ENCODE measurements around the gene NDUFB8. TPM values are rescaled to one million over a fixed set of nuclear protein-coding genes. Genes with fewer than 3 reads are reported as not detected.

Gene NDUFB8
- total and polyA plus RNA-seq, 2 donors (not counting 3 experiments of a cell fraction or from before 2014, with no cell fraction given), result 193 to 526 TPM

DNA sequence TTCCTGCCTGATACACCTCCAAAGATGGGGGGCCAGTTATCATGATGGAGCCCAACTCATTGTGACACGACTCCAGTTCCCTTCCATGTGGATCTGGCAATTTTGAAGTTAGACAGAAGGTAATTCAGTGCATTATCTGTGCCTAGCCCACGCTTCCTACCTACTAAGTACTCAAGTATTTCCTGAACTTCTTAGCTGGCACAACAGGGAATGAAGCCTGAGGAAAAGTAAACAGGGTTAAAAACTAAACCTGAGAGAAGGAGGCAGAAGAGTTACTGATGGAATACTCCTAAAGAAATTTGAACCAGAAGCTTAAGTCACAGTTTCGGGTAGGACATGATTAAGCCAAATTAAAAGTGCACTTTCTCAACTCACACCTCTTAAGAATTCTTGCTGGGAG is 8.9 kb downstream of the NDUFB8 start:
- no peak overlapping the region for H2AFZ ChIP-seq (ENCODE audit: low read depth, low read length)
- peaks cover 31% of the 10 kb centered on the region for H3K4me1 ChIP-seq (ENCODE audit: control insufficient read depth, extremely low read depth, insufficient read depth, low read length)
- CTCF ChIA-PET, result interaction anchor here (0.6 to 4.6 kb wide), 9 partner anchors 9 to 362 kb away, joined by 3 to 14 read pairs (median 5); partner anchors contain the start of gene HIF1AN
- H3K4me2 ChIP-seq (ENCODE audit: insufficient read depth, low read length), result peak overlapping the region; percentile 35
- DNase-seq (ENCODE audit: low read depth, low spot score) (peak; percentile 57), FAIRE-seq (peak; percentile 66)
- H3K9ac ChIP-seq (replicated peaks; ENCODE audit: extremely low read depth, insufficient read depth, low read length), result no peak overlapping the region
- H3K27me3 ChIP-seq (ENCODE audit: control insufficient read depth in 2 of 2, insufficient read depth in 2 of 2, low read length in 2 of 2), result no peaks in the 10 kb centered on the region
- H3K9me3 ChIP-seq (replicated peaks; ENCODE audit: control insufficient read depth, insufficient read depth, low read length), result no peaks in the 10 kb centered on the region
- H3K79me2 ChIP-seq (ENCODE audit: control insufficient read depth, insufficient read depth, low read length), result no peaks in the 10 kb centered on the region
- no peak overlapping the region for H3K4me3 ChIP-seq (replicated peaks in 1 of 3; ENCODE audit: insufficient read depth in 1 of 3, low read depth in 1 of 3, low read length in 3 of 3)
- POLR2A ChIA-PET, result no interaction called here
- BruUV-seq (replicated peaks), result no TSS peak
- no peaks in the 10 kb centered on the region for H4K20me1 ChIP-seq (replicated peaks; ENCODE audit: control insufficient read depth, extremely low read depth, insufficient read depth, low read length)
- no peaks in the 10 kb centered on the region for H3K9me1 ChIP-seq (replicated peaks; ENCODE audit: control insufficient read depth, extremely low read depth, insufficient read depth, low read length)
- TF ChIP-seq GATA2 (IDR thresholded peaks at IDR 0.05; ENCODE audit: insufficient read depth, insufficient read length, low read depth, low read length) (peak; percentile 34), POLR2AphosphoS5 (IDR thresholded peaks at IDR 0.05; ENCODE audit: insufficient read depth, low read depth, low read length) (no peak), EZH2 (IDR thresholded peaks at IDR 0.05; ENCODE audit: borderline replicate concordance, low read depth, low read length, severe bottlenecking) (no peak), MYC (IDR thresholded peaks at IDR 0.05; ENCODE audit: low read depth, low read length) (no peak), JUN (IDR thresholded peaks at IDR 0.05; ENCODE audit: borderline replicate concordance, insufficient read depth, insufficient read length, low read depth) (no peak), POLR2A (IDR thresholded peaks at IDR 0.05; ENCODE audit: low read depth, low read length) (no peak), FOS (IDR thresholded peaks at IDR 0.05; ENCODE audit: borderline replicate concordance, insufficient read depth, low read length) (peak; percentile 43)
- TF ChIP-seq, protein P1, sequence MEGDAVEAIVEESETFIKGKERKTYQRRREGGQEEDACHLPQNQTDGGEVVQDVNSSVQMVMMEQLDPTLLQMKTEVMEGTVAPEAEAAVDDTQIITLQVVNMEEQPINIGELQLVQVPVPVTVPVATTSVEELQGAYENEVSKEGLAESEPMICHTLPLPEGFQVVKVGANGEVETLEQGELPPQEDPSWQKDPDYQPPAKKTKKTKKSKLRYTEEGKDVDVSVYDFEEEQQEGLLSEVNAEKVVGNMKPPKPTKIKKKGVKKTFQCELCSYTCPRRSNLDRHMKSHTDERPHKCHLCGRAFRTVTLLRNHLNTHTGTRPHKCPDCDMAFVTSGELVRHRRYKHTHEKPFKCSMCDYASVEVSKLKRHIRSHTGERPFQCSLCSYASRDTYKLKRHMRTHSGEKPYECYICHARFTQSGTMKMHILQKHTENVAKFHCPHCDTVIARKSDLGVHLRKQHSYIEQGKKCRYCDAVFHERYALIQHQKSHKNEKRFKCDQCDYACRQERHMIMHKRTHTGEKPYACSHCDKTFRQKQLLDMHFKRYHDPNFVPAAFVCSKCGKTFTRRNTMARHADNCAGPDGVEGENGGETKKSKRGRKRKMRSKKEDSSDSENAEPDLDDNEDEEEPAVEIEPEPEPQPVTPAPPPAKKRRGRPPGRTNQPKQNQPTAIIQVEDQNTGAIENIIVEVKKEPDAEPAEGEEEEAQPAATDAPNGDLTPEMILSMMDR (IDR thresholded peaks at IDR 0.05; ENCODE audit: extremely low read depth in 1 of 2, insufficient read depth in 1 of 2, low read depth in 1 of 2, low read length in 2 of 2), result no peak
- TF ChIP-seq, protein P2, sequence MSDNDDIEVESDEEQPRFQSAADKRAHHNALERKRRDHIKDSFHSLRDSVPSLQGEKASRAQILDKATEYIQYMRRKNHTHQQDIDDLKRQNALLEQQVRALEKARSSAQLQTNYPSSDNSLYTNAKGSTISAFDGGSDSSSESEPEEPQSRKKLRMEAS (IDR thresholded peaks at IDR 0.05; ENCODE audit: insufficient read depth, insufficient read length), result no peak
- no peak overlapping the region for H3K27ac ChIP-seq (ENCODE audit: insufficient read depth, low read depth, low read length)
- dilution Hi-C loops (cut with MboI; ENCODE audit: extremely low pct_ligation_motif_present, low sequenced_read_pairs), result no loop called here
- peaks cover 2 to 7% of the 10 kb centered on the region in 2 experiments for H3K36me3 ChIP-seq (ENCODE audit: control insufficient read depth in 2 of 2, extremely low read depth in 1 of 2, insufficient read depth in 2 of 2, low read length in 2 of 2)
- intact Hi-C loops (cut with micrococcal nuclease), result loop anchor here (1.0 kb wide), 1 partner anchor 8 kb away; the partner anchor contains the start of gene NDUFB8
